MG63 (cell line): Measurements from ENCODE around the gene BMP7. TPM values are rescaled to one million over a fixed set of nuclear protein-coding genes. Genes with fewer than 3 reads are reported as not detected.

ENCODE experiments used
- DNase-seq: peaks from one replicate; pipeline ENCODE4 v3.0.0-alpha.2; 2020
- H3K27me3 ChIP-seq: fragments of 250-450 bp; sonication (Bioruptor Pico); 2 replicates; pipeline ENCODE4 v1.5.1; 2020; ENCODE audit warnings: mild to moderate bottlenecking, moderate library complexity
- H3K36me3 ChIP-seq: fragments of 250-450 bp; sonication (Bioruptor Pico); 2 replicates; pipeline ENCODE4 v1.5.1; 2020; ENCODE audit warnings: mild to moderate bottlenecking, moderate library complexity
- H3K4me3 ChIP-seq: fragments of 250-450 bp; sonication (Bioruptor Pico); 2 replicates; pipeline ENCODE4 v1.5.1; 2020; ENCODE audit warnings: mild to moderate bottlenecking, moderate library complexity
- H3K9me3 ChIP-seq: fragments of 250-450 bp; sonication (Bioruptor Pico); 2 replicates; pipeline ENCODE4 v1.5.1; 2020; ENCODE audit warnings: mild to moderate bottlenecking, moderate library complexity
- total RNA-seq: library from RNA; depleted of rRNA; stranded (reverse); fragments of >200 nt; shearing (Covaris generic); gene quantifications from 2 replicates; pipeline ENCODE4 v1.2.3, GENCODE V29; 2014; ENCODE audit warnings: low replicate concordance

Gene BMP7
- total RNA-seq, 1 experiment from 2014 or later, result 10.7 TPM

GRCh38 chr20:57231161-57231560 is 35.3 kb downstream of the BMP7 start:
- no peaks in the 10 kb centered on the region for H3K27me3 ChIP-seq
- H3K36me3 ChIP-seq, result no peaks in the 10 kb centered on the region
- no peaks in the 10 kb centered on the region for H3K9me3 ChIP-seq
- no peak overlapping the region for H3K4me3 ChIP-seq
- no peak for DNase-seq

GRCh38 chr20:57230247-57230646 is 36.2 kb downstream of the BMP7 start:
- Histone ChIP-seq H3K4me3 (no peak overlapping the region), H3K27me3 (no peaks in the 10 kb centered on the region), H3K36me3 (no peaks in the 10 kb centered on the region), H3K9me3 (no peaks in the 10 kb centered on the region)
- DNase-seq, result no peak

DNA sequence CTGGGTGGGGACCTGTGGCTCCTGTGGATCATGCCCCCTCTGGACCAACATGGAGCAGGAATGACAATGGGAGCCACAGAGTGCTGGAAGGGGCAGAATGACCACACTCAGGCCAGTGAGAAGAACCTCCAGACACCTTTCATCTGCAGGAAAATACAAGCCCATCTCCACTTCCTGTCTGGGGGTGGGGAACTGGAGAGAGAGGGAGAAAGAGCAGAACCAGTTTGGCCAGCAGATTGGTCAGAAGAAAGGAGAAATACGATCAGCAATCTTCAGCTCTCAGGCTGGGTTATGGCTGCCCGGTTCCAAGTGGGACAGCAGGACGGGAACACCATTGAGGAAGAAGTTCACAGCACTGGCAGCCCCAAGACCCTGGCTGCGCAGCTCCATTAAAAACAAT is 37.0 kb downstream of the BMP7 start:
- H3K27me3 ChIP-seq, result no peaks in the 10 kb centered on the region
- no peaks in the 10 kb centered on the region for H3K36me3 ChIP-seq
- no peaks in the 10 kb centered on the region for H3K9me3 ChIP-seq
- no peak overlapping the region for H3K4me3 ChIP-seq
- DNase-seq, result no peak

- Histone ChIP-seq H3K27me3 (no peaks in the 10 kb centered on the region), H3K9me3 (no peaks in the 10 kb centered on the region), H3K36me3 (no peaks in the 10 kb centered on the region), H3K4me3 (no peak overlapping the region)
- no peak for DNase-seq
Measured at GRCh38 chr20:57225830-57226229, 40.6 kb downstream of the BMP7 start.

DNA sequence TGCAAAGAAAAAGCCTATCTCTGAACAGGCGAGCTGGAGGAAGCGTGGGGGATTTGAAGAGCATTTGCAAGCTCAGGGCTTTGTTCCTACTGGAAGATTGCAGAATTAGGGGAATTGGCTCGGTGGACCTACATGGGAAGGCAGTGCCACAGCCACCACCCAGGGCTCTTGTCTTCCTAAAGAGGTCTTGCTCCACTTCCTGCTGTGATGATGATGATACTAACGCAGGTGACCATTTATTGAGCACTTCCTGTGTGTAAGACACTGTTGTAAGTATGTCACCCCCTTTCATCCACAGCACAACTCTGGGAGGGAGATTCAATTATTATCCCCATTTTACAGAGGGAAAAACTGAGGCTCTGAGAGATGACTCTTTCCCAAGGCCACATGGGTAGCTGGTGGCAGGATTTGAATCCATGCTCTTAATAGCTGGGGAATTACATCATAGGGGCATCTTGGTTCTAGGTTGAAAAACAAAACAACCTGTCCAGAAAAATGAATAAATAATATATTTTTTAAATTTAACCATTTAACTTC is 41.2 kb downstream of the BMP7 start:
- Histone ChIP-seq H3K9me3 (no peaks in the 10 kb centered on the region), H3K36me3 (no peaks in the 10 kb centered on the region), H3K4me3 (no peak overlapping the region), H3K27me3 (no peaks in the 10 kb centered on the region)
- DNase-seq, result no peak

GRCh38 chr20:57224641-57225138 is 41.8 kb downstream of the BMP7 start:
- H3K9me3 ChIP-seq, result no peaks in the 10 kb centered on the region
- DNase-seq, result peak; percentile 88
- no peaks in the 10 kb centered on the region for H3K27me3 ChIP-seq
- H3K4me3 ChIP-seq, result no peak overlapping the region
- no peaks in the 10 kb centered on the region; the same call in 1 of the 2 replicates for H3K36me3 ChIP-seq

DNA sequence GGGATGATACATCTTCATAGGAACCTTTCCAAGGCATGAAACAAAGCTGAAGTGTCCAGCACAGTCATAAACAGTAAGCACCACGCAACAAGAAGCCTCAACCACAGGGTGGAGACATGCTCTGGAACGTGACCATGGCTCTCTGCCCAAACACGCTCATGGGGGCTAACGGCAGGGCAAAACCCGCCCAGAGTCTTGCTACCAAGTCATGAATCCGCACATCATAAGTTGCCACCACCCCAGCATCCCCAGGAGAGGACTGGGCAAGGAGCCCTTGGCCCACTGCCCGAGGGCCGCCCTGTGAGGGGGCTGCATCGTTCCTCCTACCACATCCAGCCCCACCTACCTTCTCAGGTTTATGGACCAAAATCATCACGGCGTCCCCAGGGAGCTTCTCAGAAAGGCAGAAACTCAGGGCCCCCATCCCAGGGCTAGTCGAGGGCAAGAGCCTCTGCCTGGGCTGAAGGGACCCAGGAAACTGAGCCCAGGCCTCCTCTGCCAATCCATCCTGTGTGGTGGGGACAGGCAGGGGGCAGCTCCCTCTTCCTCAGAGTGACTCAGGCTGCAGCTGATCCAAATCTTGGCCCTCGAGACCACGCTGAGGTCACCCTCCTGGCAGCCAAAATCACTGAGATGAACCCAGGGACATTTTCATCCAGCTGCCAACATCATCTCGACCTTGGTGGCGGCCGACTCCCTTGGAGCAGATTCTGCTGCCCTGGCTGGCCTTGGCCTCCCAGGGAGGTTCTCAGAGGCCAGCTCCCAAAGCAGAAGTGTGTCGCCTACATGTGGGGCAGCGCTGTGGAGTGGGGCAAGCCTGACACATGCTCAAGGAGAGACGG is 42.6 kb downstream of the BMP7 start:
- Histone ChIP-seq H3K36me3 (no peaks in the 10 kb centered on the region; the same call in 1 of the 2 replicates), H3K4me3 (no peak overlapping the region), H3K9me3 (no peaks in the 10 kb centered on the region), H3K27me3 (no peaks in the 10 kb centered on the region)
- peak; percentile 96 for DNase-seq

DNA sequence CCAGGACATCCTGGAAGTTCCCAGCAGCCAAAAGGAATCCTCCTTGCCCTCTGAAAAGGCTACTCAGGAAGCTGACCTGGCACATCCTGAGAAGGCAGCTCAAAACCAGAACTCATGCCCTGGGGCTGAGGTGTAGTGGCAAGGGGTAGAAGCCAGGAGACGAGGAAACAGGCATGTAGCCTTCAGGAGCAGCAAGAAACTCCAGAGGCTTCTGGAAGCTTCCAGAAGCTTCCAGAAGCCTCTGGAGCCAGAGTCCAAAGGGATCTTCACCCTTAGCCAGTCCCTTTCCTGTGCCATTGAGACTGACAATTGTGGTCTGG is 43.9 kb downstream of the BMP7 start:
- H3K36me3 ChIP-seq, result no peaks in the 10 kb centered on the region; the same call in 1 of the 2 replicates
- DNase-seq, result peak; percentile 34
- H3K4me3 ChIP-seq, result no peak overlapping the region
- H3K9me3 ChIP-seq, result no peaks in the 10 kb centered on the region
- no peaks in the 10 kb centered on the region for H3K27me3 ChIP-seq

- no peaks in the 10 kb centered on the region for H3K9me3 ChIP-seq
- DNase-seq, result no peak
- no peak overlapping the region for H3K4me3 ChIP-seq
- H3K36me3 ChIP-seq, result no peaks in the 10 kb centered on the region; the same call in 1 of the 2 replicates
- H3K27me3 ChIP-seq, result no peaks in the 10 kb centered on the region
Measured at GRCh38 chr20:57221916-57222630, 44.4 kb downstream of the BMP7 start.

GRCh38 chr20:57220337-57221145 is 45.9 kb downstream of the BMP7 start:
- Histone ChIP-seq H3K4me3 (no peak overlapping the region), H3K36me3 (no peaks in the 10 kb centered on the region; the same call in 1 of the 2 replicates), H3K9me3 (no peaks in the 10 kb centered on the region), H3K27me3 (no peaks in the 10 kb centered on the region)
- no peak for DNase-seq

- Histone ChIP-seq H3K36me3 (no peaks in the 10 kb centered on the region; the same call in 1 of the 2 replicates), H3K9me3 (no peaks in the 10 kb centered on the region), H3K4me3 (no peak overlapping the region), H3K27me3 (no peaks in the 10 kb centered on the region)
- DNase-seq, result no peak
Measured at GRCh38 chr20:57219071-57219677, 47.3 kb downstream of the BMP7 start.

- Histone ChIP-seq H3K27me3 (no peaks in the 10 kb centered on the region), H3K4me3 (no peak overlapping the region), H3K9me3 (no peaks in the 10 kb centered on the region), H3K36me3 (no peaks in the 10 kb centered on the region; the same call in 1 of the 2 replicates)
- DNase-seq, result no peak
Measured at GRCh38 chr20:57218489-57218888, 48.0 kb downstream of the BMP7 start.

GRCh38 chr20:57217802-57218201 is 48.6 kb downstream of the BMP7 start:
- Histone ChIP-seq H3K36me3 (no peaks in the 10 kb centered on the region; the same call in 1 of the 2 replicates), H3K27me3 (no peaks in the 10 kb centered on the region), H3K4me3 (no peak overlapping the region), H3K9me3 (no peaks in the 10 kb centered on the region)
- DNase-seq, result no peak

GRCh38 chr20:57216669-57217068 is 49.8 kb downstream of the BMP7 start:
- H3K27me3 ChIP-seq, result no peaks in the 10 kb centered on the region
- no peaks in the 10 kb centered on the region for H3K9me3 ChIP-seq
- DNase-seq, result no peak
- H3K36me3 ChIP-seq, result no peaks in the 10 kb centered on the region; the same call in 1 of the 2 replicates
- H3K4me3 ChIP-seq, result no peak overlapping the region

DNA sequence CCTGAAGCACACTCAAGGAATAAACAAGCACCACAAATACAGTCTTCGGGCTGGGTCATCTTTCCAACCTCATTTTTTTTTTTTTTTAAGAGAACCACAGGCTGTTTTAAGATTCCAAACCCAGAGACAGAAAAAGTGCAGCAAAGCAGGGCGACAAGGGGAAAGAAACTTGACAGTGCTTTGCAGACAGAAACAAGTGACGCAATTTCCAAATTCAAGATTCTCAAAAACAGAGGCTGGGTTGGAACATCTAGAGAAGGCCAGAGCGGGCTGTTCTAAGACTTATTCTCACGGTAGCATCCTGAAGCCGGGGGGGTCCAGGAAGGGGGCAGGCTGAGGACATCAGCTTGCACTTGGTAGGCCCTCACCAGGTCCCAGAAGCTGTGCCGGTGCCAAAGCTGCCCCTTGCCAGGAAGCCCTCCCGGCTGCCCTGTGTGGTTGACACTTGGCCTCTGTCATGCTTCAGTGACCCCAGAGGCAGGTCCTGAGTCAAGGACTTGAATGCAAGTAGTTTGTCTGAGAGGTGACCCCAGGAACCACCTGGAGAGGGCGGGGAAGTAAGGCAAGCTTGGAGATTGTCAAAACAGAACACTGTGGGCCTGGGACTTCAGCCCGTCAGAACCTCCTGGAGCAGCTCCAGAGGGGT is 50.5 kb downstream of the BMP7 start:
- Histone ChIP-seq H3K36me3 (no peaks in the 10 kb centered on the region; the same call in 1 of the 2 replicates), H3K27me3 (no peaks in the 10 kb centered on the region), H3K9me3 (no peaks in the 10 kb centered on the region), H3K4me3 (no peak overlapping the region)
- no peak for DNase-seq

GRCh38 chr20:57215426-57215825 is 51.0 kb downstream of the BMP7 start:
- no peak for DNase-seq
- Histone ChIP-seq H3K27me3 (no peaks in the 10 kb centered on the region), H3K4me3 (no peak overlapping the region), H3K36me3 (no peaks in the 10 kb centered on the region; the same call in 1 of the 2 replicates), H3K9me3 (no peaks in the 10 kb centered on the region)
